Right kidney (tissue), 1 donor: Measurements from ENCODE around the gene CENPC.
"Not testable (repeated sequence)": the region's sequence is repeated elsewhere in the genome, so short reads cannot be mapped to it uniquely, and the experiment has no call there.

Experiments used
- DNase-seq: peaks from one replicate; pipeline ENCODE4 v3.0.0-alpha.2; 2016

CENPC gene

GRCh38 chr4:67554096-67554495 lies 8.8 kb upstream of the CENPC start:
- no peak for DNase-seq

- DNase-seq, result not testable (repeated sequence)
Observed at GRCh38 chr4:67552146-67552792, 7.0 kb upstream of the CENPC start.

- no peak for DNase-seq
Observed at GRCh38 chr4:67550857-67551256, 5.6 kb upstream of the CENPC start.

GRCh38 chr4:67550451-67550850 lies 5.1 kb upstream of the CENPC start:
- DNase-seq, result no peak

GRCh38 chr4:67549123-67549522 lies 3.8 kb upstream of the CENPC start:
- no peak for DNase-seq

GRCh38 chr4:67546971-67547370 lies 1.7 kb upstream of the CENPC start:
- DNase-seq, result no peak

- DNase-seq, result no peak
Observed at GRCh38 chr4:67546004-67546356, 677 bp upstream of the CENPC start.

- DNase-seq, result no peak
Observed at GRCh38 chr4:67542076-67542475, 3.2 kb downstream of the CENPC start.

GRCh38 chr4:67539830-67540229 lies 5.5 kb downstream of the CENPC start:
- no peak for DNase-seq

GRCh38 chr4:67535280-67535840 lies 9.9 kb downstream of the CENPC start:
- DNase-seq, result no peak

- no peak for DNase-seq
Observed at GRCh38 chr4:67533112-67533511, 12.2 kb downstream of the CENPC start.

- not testable (repeated sequence) for DNase-seq
Observed at GRCh38 chr4:67532397-67532796, 12.9 kb downstream of the CENPC start.

GRCh38 chr4:67531379-67531962 lies 13.8 kb downstream of the CENPC start:
- no peak for DNase-seq

- DNase-seq, result not testable (repeated sequence)
Observed at GRCh38 chr4:67524140-67524539, 21.2 kb downstream of the CENPC start.

GRCh38 chr4:67522851-67523671 lies 22.2 kb downstream of the CENPC start:
- no peak for DNase-seq

GRCh38 chr4:67522230-67522629 lies 23.1 kb downstream of the CENPC start:
- no peak for DNase-seq

GRCh38 chr4:67521506-67521905 lies 23.8 kb downstream of the CENPC start:
- DNase-seq, result no peak

GRCh38 chr4:67520141-67520540 lies 25.2 kb downstream of the CENPC start:
- DNase-seq, result no peak

- DNase-seq, result no peak
Observed at GRCh38 chr4:67512501-67512900, 32.8 kb downstream of the CENPC start.

GRCh38 chr4:67500373-67500772 lies 44.9 kb downstream of the CENPC start:
- no peak for DNase-seq

- DNase-seq, result no peak
Observed at GRCh38 chr4:67499799-67500198, 45.5 kb downstream of the CENPC start.

GRCh38 chr4:67483868-67484602 lies 61.3 kb downstream of the CENPC start:
- no peak for DNase-seq

- no peak for DNase-seq
Observed at GRCh38 chr4:67480810-67481209, 64.5 kb downstream of the CENPC start.
